ENCODE results near the gene OPRL1.

OPRL1 gene

GRCh38 chr20:64056889-64057627, 22.8 kb upstream of the OPRL1 start:
- no peak for DNase-seq (ENCODE audit: low spot score)

GRCh38 chr20:64057628-64058498, 22.0 kb upstream of the OPRL1 start:
- peak; percentile 75 for DNase-seq (ENCODE audit: low spot score)

GRCh38 chr20:64058536-64058935, 21.3 kb upstream of the OPRL1 start:
- DNase-seq (ENCODE audit: low spot score): no peak

- DNase-seq (ENCODE audit: low spot score): no peak
Measured at GRCh38 chr20:64062276-64062595, 17.6 kb upstream of the OPRL1 start.

GRCh38 chr20:64062596-64063388, 17.1 kb upstream of the OPRL1 start, which contains the start of gene TCEA2:
Gene TCEA2 (plus strand): TSS chr20:64063198. CDS start chr20:64063313, 115 bp downstream.
- peak; percentile 94 for DNase-seq (ENCODE audit: low spot score)

GRCh38 chr20:64063389-64064144, 16.3 kb upstream of the OPRL1 start:
- no peak for DNase-seq (ENCODE audit: low spot score)

- DNase-seq (ENCODE audit: low spot score): no peak
Measured at GRCh38 chr20:64064145-64064698, 15.7 kb upstream of the OPRL1 start.

- no peak for DNase-seq (ENCODE audit: low spot score)
Measured at GRCh38 chr20:64065062-64065973, 14.6 kb upstream of the OPRL1 start.

- DNase-seq (ENCODE audit: low spot score): peak; percentile 56
Measured at GRCh38 chr20:64065974-64066343, 13.9 kb upstream of the OPRL1 start.

- DNase-seq (ENCODE audit: low spot score): no peak
Measured at GRCh38 chr20:64067005-64067632, 12.8 kb upstream of the OPRL1 start.

GRCh38 chr20:64067733-64068307, 12.1 kb upstream of the OPRL1 start:
- DNase-seq (ENCODE audit: low spot score): no peak

GRCh38 chr20:64068386-64069208, 11.3 kb upstream of the OPRL1 start:
- no peak for DNase-seq (ENCODE audit: low spot score)

- no peak for DNase-seq (ENCODE audit: low spot score)
Measured at GRCh38 chr20:64069209-64069613, 10.7 kb upstream of the OPRL1 start.

- no peak for DNase-seq (ENCODE audit: low spot score)
Measured at GRCh38 chr20:64069614-64070243, 10.2 kb upstream of the OPRL1 start.

- no peak for DNase-seq (ENCODE audit: low spot score)
Measured at GRCh38 chr20:64070244-64070993, 9.5 kb upstream of the OPRL1 start.

- no peak for DNase-seq (ENCODE audit: low spot score)
Measured at GRCh38 chr20:64071341-64072332, 8.2 kb upstream of the OPRL1 start.
